HG02840 (cell line): ENCODE results near the gene NALCN.

Source experiments
- ATAC-seq: cut with Tn5 transposase; IDR thresholded peaks from one replicate; pipeline ENCODE4 v1.9.1; 2021; ENCODE audit warnings: mild to moderate bottlenecking, moderate library complexity, moderate number of reproducible peaks; ENCODE audit not compliant: unreplicated experiment, low FRiP score

The NALCN gene

GRCh38 chr13:101416181-101417042 is at the start of gene NALCN:
NALCN (minus strand) TSS chr13:101416508; CDS start chr13:101399126, 17,382 bp downstream.
- ATAC-seq, result no peak

- no peak for ATAC-seq
Observed at GRCh38 chr13:101465877-101466276, 49.6 kb upstream of the NALCN start.

DNA sequence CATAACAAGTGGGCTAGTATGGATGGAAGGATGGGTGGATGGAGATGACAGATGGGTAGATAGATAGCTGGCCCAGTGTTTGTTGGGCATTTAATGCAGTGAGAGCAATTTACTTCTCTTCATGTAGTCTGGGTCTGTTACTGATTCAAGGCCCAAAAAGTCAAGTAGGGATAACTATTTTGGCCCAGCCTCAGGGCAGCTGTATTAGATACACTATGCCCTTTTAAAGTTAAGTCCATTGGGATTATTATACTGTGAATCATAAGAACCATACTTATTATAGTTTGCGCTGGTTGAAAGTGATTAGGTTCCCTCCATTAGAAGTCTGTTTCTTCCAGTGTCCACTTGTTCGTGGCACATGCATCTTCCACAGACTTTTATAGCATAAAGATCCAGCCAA is 40.9 kb upstream of the NALCN start:
- ATAC-seq, result no peak

DNA sequence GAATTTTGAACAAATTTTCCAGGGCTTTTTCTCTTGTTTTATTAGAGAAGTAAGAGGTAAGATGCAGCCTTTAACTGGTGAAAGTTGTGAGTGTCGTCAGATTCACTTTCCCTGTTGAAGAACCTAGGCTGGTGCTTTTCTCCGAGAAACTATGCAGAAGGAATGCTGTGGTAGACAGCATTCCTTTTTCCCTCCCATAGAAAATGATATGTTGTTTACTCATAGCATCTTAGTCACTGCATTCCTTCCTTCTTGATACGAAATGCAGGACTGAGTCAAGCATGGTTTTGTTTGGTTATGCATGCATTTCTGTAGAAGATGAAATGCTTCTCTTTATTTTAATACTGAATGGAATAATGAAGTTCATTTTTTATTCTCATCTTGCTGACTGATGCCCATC is 39.6 kb upstream of the NALCN start:
- ATAC-seq, result no peak

GRCh38 chr13:101454767-101455166 is 38.5 kb upstream of the NALCN start:
- ATAC-seq, result no peak

DNA sequence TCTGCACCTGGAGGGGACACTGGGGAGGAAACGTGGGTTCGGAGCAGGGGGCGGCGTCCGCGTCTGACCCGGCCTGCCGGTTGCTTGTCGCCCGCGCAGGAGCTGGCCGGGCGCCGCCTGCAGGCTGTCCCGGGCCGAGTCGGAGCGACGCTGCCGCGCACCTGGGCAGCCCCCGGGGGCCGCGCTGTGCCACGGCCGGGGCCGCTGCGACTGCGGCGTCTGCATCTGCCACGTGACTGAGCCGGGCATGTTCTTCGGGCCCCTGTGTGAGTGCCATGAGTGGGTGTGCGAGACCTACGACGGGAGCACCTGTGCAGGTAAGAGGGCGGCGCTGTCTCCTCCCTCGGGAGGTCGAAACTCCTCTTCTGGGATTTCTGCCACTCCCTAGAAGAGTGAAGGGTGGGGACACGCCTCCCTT is 37.5 kb upstream of the NALCN start:
- ATAC-seq, result no peak

DNA sequence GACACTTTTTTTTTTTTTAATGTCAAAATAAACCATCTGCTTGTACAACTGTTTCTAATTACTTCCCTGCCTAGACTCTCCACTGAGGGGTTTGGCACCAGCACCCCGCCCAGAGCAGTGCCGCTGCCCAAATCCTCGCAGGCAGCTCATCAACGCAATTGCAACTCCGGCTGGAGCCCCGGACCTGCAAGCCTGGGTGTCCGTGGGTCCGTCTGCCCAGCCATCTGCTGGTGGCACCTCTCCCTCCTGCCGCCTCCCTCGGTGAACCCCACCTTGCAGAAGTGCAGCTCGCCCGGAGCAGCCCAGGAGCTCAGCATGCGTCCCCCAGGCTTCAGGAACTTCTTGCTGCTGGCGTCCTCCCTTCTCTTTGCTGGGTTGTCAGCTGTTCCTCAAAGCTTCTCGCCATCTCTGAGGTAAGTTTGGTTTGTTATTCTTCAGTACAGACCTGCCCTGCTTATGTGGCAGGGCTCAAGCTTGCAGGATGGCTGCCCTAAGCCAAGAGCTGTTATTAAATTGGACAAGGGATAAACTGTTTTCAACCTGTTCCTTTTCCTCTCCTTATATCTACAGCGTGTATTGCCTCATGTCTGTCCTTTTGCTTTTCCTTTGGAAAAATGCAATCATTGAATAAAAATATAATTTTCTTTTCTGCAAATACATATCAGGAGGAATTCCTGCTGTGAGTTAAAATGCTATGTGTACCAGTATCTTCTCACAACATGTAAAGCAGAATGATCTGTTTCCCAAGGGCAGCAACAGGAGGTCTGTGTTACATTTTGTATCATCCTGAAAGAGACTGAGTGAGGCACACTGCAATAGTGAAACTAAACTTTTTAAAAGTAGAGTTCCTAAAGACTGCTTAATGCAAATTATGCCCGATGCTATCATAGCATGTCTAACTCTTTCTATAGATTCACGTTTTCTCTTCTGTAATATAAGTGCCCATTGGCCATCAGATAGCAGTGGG is 36.5 kb upstream of the NALCN start, which contains the start of gene ITGBL1:
TSS of gene ITGBL1 (plus strand) at position 157 of the 967 bp plus-strand sequence. CDS start at position 316, 159 bp downstream.
- ATAC-seq, result no peak

- no peak for ATAC-seq
Observed at GRCh38 chr13:101451641-101452040, 35.3 kb upstream of the NALCN start.

GRCh38 chr13:101450749-101451130 is 34.4 kb upstream of the NALCN start:
- ATAC-seq, result no peak

GRCh38 chr13:101449790-101450748 is 33.8 kb upstream of the NALCN start:
- ATAC-seq, result no peak

DNA sequence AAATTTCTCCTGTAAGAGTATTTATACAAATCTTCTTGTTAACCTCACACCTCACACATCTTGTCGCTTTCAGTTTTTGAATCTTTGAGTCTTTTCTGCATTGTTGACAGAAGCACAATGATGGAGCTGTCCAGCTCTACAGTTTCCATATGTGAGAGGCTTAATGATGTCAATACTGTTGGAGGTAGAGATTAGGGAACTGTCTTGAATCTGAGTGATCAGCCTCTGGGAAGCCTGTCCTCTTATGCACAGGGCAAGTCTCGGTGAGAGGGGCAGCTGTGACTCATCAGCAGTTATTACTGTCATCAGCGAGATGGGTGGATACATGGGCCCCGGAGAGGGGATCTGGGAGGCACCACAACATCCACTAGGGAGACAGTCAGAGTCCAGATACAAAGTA is 31.5 kb upstream of the NALCN start:
- ATAC-seq, result no peak

GRCh38 chr13:101434486-101434885 is 18.2 kb upstream of the NALCN start:
- no peak for ATAC-seq

DNA sequence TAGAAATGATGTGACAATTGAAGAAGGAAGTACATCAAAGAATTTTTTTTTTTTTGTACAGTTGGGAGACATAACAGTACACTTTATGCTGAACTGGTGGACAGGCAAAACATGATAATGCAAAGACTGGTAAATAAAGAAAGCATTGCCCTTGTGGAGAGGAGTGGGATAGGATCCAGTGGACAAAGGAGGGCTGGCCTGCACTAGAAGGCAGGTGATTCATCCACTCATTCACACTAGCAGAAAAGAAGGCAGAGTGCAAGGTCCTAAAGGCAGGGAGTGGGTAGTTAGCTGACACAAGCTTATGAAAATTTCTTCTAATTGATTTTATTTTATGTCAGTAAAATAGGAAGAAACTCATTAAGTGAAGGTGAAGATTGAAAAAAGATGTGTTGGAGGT is 17.6 kb upstream of the NALCN start:
- ATAC-seq, result no peak

DNA sequence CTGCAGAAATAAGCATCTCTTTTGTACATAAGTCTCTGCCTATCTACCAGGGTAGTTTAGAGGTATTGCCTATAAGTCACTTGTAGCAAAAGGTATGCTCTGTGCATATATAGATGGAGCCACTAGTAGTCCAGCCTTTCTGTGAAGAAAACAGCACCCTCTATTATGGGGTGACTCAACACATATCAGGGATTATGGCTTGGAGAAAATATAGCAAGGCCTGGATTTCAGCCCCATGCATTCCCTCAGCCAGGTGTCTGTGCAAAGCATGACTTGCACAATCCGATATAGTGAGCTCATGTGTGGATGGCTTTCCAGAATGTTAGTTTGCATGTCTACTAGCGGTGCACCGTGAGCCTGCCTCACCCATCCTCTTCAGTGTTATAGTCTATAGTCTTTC is 13.4 kb upstream of the NALCN start:
- ATAC-seq, result no peak

- no peak for ATAC-seq
Observed at GRCh38 chr13:101425623-101426022, 9.3 kb upstream of the NALCN start.

GRCh38 chr13:101425156-101425471 is 8.8 kb upstream of the NALCN start:
- no peak for ATAC-seq

DNA sequence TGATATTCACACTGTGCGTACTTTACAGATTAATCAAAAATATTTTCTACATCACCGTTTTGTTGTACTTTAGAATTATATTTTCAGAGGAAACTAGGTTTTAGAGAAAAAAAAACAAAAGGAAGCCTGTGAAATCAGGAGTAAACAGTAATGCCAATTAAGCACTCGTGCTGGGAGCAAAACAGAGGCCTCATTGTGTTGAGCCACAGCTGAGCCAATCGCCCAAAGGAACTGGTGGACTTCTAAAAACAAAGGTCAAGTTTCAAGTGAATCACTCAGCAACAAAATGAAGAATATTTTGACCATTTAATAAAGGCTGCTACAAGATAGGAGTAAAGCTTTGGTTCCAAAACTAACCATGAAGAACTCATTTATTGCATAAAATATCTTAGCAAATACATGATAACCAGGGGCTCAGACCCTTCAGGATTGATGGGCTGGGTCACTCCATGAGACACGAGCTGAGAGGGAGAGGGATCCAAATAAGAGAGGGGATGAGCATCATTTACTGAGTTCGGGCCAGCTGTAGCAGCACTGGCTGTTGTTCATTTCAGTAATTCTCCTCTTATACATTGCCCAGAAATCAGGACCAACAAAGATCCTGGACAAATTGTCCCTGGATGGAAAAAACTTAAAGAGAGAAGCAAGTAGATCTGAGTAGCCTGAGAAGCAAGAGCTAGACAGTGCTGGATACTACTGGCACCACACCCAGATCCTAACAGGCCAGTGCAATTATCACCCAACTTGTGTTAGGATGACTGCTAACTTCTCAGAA is 8.3 kb upstream of the NALCN start:
- no peak for ATAC-seq

DNA sequence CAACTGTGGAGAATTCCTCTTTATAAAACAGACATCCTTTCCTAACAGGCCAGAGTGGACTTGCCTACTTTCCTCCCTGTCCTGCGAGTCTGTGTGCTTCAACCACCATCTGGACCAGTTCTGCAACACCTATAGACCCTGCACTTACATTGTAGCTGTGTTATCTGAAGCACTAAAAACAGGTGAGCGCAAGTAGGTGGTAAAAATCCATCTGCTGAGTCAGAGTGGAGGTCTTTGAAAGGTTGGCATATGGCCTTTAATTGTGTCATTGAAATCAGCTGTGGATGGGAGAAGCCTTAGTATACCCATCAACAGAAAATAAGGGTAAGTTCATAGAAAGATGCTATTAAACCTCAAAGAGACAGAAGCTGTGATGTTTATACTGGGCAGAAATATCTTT is 7.6 kb upstream of the NALCN start:
- ATAC-seq, result no peak

DNA sequence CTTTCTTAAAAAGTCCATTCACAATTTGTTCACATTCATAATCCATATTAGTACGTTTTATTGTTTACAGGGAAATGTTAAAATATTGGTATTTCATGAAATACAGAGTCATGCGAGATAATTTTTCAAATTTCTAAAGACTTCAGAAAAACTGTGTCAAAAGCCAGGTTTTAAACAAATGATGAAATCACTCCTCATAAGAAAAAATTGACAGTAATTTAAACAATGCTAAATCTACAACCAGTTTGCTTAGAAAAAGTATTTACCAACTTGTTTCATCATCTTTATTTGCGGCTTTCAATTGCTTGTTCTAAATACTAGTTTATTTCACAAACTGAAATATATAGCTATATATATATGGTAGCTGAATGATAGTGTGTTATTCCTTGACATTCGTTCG is 1.2 kb upstream of the NALCN start:
- no peak for ATAC-seq

- no peak for ATAC-seq
Observed at GRCh38 chr13:101417043-101417406, 717 bp upstream of the NALCN start.
